Measurements from ENCODE around the gene ZNF33B.

Gene ZNF33B

GRCh38 chr10:42648512-42648911 is 10.1 kb upstream of the ZNF33B start:
- TF ChIP-seq, protein P1, sequence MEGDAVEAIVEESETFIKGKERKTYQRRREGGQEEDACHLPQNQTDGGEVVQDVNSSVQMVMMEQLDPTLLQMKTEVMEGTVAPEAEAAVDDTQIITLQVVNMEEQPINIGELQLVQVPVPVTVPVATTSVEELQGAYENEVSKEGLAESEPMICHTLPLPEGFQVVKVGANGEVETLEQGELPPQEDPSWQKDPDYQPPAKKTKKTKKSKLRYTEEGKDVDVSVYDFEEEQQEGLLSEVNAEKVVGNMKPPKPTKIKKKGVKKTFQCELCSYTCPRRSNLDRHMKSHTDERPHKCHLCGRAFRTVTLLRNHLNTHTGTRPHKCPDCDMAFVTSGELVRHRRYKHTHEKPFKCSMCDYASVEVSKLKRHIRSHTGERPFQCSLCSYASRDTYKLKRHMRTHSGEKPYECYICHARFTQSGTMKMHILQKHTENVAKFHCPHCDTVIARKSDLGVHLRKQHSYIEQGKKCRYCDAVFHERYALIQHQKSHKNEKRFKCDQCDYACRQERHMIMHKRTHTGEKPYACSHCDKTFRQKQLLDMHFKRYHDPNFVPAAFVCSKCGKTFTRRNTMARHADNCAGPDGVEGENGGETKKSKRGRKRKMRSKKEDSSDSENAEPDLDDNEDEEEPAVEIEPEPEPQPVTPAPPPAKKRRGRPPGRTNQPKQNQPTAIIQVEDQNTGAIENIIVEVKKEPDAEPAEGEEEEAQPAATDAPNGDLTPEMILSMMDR (IDR thresholded peaks at IDR 0.05; ENCODE audit: borderline replicate concordance, control extremely low read depth, extremely low read depth, insufficient read depth, missing control alignments): no peak
- in situ Hi-C loops (cut with MboI; ENCODE audit: low sequenced_read_pairs, unreplicated experiment): no loop called here
- no peak for DNase-seq (ENCODE audit: low spot score)

GRCh38 chr10:42646687-42647640 is 8.6 kb upstream of the ZNF33B start:
- no peak for DNase-seq (ENCODE audit: low spot score)
- TF ChIP-seq, protein P1 (IDR thresholded peaks at IDR 0.05; ENCODE audit: borderline replicate concordance, control extremely low read depth, extremely low read depth, insufficient read depth, missing control alignments): no peak
- in situ Hi-C loops (cut with MboI; ENCODE audit: low sequenced_read_pairs, unreplicated experiment): no loop called here

DNA sequence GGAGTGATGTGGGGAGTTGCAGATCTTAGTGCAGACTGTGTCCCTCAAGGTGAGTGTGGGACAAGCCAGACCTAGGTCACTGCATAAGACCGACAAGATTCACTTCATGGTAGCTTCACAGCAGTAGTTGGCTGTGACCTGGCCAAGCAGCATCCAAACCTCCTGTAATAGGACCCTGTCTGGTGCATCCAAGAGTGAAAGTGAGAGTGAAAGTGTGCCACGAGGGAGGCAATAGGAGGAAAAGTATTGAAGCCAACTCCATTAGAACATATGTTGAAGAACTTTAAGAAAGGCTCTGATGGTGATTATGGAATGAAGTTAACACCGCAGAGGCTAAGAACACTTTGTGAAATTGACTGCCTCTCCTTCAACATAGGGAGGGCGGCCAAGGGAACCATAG is 7.8 kb upstream of the ZNF33B start:
- in situ Hi-C loops (cut with MboI; ENCODE audit: low sequenced_read_pairs, unreplicated experiment): no loop called here
- no peak for DNase-seq (ENCODE audit: low spot score)
- TF ChIP-seq, protein P1 (IDR thresholded peaks at IDR 0.05; ENCODE audit: borderline replicate concordance, control extremely low read depth, extremely low read depth, insufficient read depth, missing control alignments): no peak

GRCh38 chr10:42645516-42645915 is 7.1 kb upstream of the ZNF33B start:
- TF ChIP-seq, protein P1 (IDR thresholded peaks at IDR 0.05; ENCODE audit: borderline replicate concordance, control extremely low read depth, extremely low read depth, insufficient read depth, missing control alignments): no peak

GRCh38 chr10:42645103-42645502 is 6.7 kb upstream of the ZNF33B start:
- in situ Hi-C loops (cut with MboI; ENCODE audit: low sequenced_read_pairs, unreplicated experiment): no loop called here
- TF ChIP-seq, protein P1 (IDR thresholded peaks at IDR 0.05; ENCODE audit: borderline replicate concordance, control extremely low read depth, extremely low read depth, insufficient read depth, missing control alignments): no peak
- DNase-seq (ENCODE audit: low spot score): no peak

More at GRCh38 chr10:42645516-42645915, 7.1 kb upstream of the ZNF33B start:
- in situ Hi-C loops (cut with MboI; ENCODE audit: low sequenced_read_pairs, unreplicated experiment): no loop called here
- no peak for DNase-seq (ENCODE audit: low spot score)

GRCh38 chr10:42640610-42641229 is 2.4 kb upstream of the ZNF33B start:
- in situ Hi-C loops (cut with MboI; ENCODE audit: low sequenced_read_pairs, unreplicated experiment): no loop called here
- DNase-seq (ENCODE audit: low spot score): no peak
- TF ChIP-seq, protein P1 (IDR thresholded peaks at IDR 0.05; ENCODE audit: borderline replicate concordance, control extremely low read depth, extremely low read depth, insufficient read depth, missing control alignments): no peak
